ENCODE data around the gene IRGC. TPM values are rescaled to one million over a fixed set of nuclear protein-coding genes. Genes with fewer than 3 reads are reported as not detected.
A peak's percentile ranks its signal among the peaks of the same experiment; 100 is the strongest.

The IRGC gene
- total RNA-seq, 1 experiment from 2014 or later, result not detected

- Histone ChIP-seq H2BK5ac (ENCODE audit: insufficient read length, low read length) (no peak overlapping the region), H2BK120ac (ENCODE audit: low read depth, low read length, poor library complexity, severe bottlenecking) (no peak overlapping the region), H3T11ph (ENCODE audit: low read length) (no peak overlapping the region), H4K91ac (ENCODE audit: insufficient read length, low read depth, low read length) (no peak overlapping the region), H4K20me1 (ENCODE audit: control insufficient read depth, insufficient read depth, insufficient read length) (no peaks in the 10 kb centered on the region), H3K23ac (ENCODE audit: insufficient read length, low read depth, low read length) (no peak overlapping the region), H2BK15ac (ENCODE audit: low read depth, low read length) (no peak overlapping the region), H3K4ac (ENCODE audit: low read depth, low read length) (no peak overlapping the region), H3K79me1 (ENCODE audit: insufficient read depth, low read depth, low read length, poor library complexity, severe bottlenecking) (no peaks in the 10 kb centered on the region), H3K4me1 (ENCODE audit: insufficient read depth, low read length) (no peaks in the 10 kb centered on the region; the same call in 1 of the 2 replicates), H2BK20ac (ENCODE audit: low read depth, low read length, poor library complexity, severe bottlenecking) (no peak overlapping the region), H3K27me3 (ENCODE audit: insufficient read depth, low read length) (no peaks in the 10 kb centered on the region), H3K23me2 (ENCODE audit: insufficient read length, low read depth, low read length, poor library complexity, severe bottlenecking) (no peaks in the 10 kb centered on the region), H4K8ac (replicated peaks; ENCODE audit: insufficient read length, low read depth, low read length) (no peak overlapping the region), H3K27ac (ENCODE audit: insufficient read length, low read depth, low read length) (no peak overlapping the region), H4K5ac (ENCODE audit: insufficient read length, low read depth, low read length) (no peak overlapping the region), H2AFZ (ENCODE audit: low read length) (no peak overlapping the region), H3K56ac (ENCODE audit: insufficient read length, low read depth, low read length) (no peak overlapping the region), H3K4me2 (ENCODE audit: insufficient read depth, insufficient read length, low read length) (no peak overlapping the region), H3K18ac (ENCODE audit: insufficient read length, low read depth, low read length) (no peak overlapping the region), H3K14ac (ENCODE audit: insufficient read depth, low read length) (no peak overlapping the region), H3K79me2 (ENCODE audit: insufficient read depth, low read length) (no peaks in the 10 kb centered on the region), H3K9ac (ENCODE audit: extremely low read depth, insufficient read length, low read length) (no peak overlapping the region), H2AK5ac (ENCODE audit: insufficient read length, low read length) (no peak overlapping the region), H3K9me3 (ENCODE audit: control insufficient read depth, low read depth, low read length) (no peaks in the 10 kb centered on the region), H2BK12ac (ENCODE audit: insufficient read length, low read depth, low read length) (no peak overlapping the region)
- H3K4me1 Mint-ChIP-seq, result peaks cover 4 to 16% of the 10 kb centered on the region in 2 experiments; a peak in 3 of 4 replicates
- H3K9me3 Mint-ChIP-seq, result no peaks in the 10 kb centered on the region; a peak in 2 of 5 replicates
- H3K4me3 Mint-ChIP-seq, result no peak overlapping the region
- peaks cover 43% of the 10 kb centered on the region for H3K27me3 Mint-ChIP-seq (ENCODE audit: low read depth)
- no CpG with 5 or more reads among the region's 13 CpGs for WGBS (ENCODE audit: extremely low coverage, insufficient read length, low lambda C conversion rate)
- no peak for DNase-seq
- TF ChIP-seq CTCF (conservative IDR thresholded peaks at IDR 0.05), result no peak
- no peaks in the 10 kb centered on the region; a peak in 1 of 7 replicates for H3K36me3 Mint-ChIP-seq (ENCODE audit: insufficient read depth in 1 of 3, low read depth in 3 of 3)
- H3K27ac Mint-ChIP-seq, result 0 out of 7 replicates have a peak overlapping the region, but pooled peaks of 1 of the 3 experiments have one; percentile 18
Measured at GRCh38 chr19:43700395-43701000, 15.4 kb upstream of the IRGC start.

Data from H9 (cell line).